ENCODE measurements around the gene JMJD1C. TPM values are rescaled to one million over a fixed set of nuclear protein-coding genes. Genes with fewer than 3 reads are reported as not detected.

Gene JMJD1C
- total and polyA plus RNA-seq, 2 donors (not counting 3 experiments of a cell fraction or from before 2014, with no cell fraction given), result 32.1 to 97.1 TPM

- H2AFZ ChIP-seq (ENCODE audit: low read depth, low read length), result no peak overlapping the region
- DNase-seq (ENCODE audit: low read depth, low spot score) (no peak), FAIRE-seq (no peak)
- dilution Hi-C loops (cut with MboI; ENCODE audit: extremely low pct_ligation_motif_present, low sequenced_read_pairs) (no loop called here), intact Hi-C loops (cut with micrococcal nuclease) (no loop called here)
- peaks cover 0 to 2% of the 10 kb centered on the region in 2 experiments for H3K36me3 ChIP-seq (ENCODE audit: control insufficient read depth in 2 of 2, extremely low read depth in 1 of 2, insufficient read depth in 2 of 2, low read length in 2 of 2)
- BruUV-seq (replicated peaks), result no TSS peak
- peaks cover 96% of the 10 kb centered on the region for H3K79me2 ChIP-seq (ENCODE audit: control insufficient read depth, insufficient read depth, low read length)
- H3K9ac ChIP-seq (replicated peaks; ENCODE audit: extremely low read depth, insufficient read depth, low read length), result no peak overlapping the region
- H3K27ac ChIP-seq (ENCODE audit: insufficient read depth, low read depth, low read length), result no peak overlapping the region
- H3K4me1 ChIP-seq (ENCODE audit: control insufficient read depth, extremely low read depth, insufficient read depth, low read length), result peaks cover 51% of the 10 kb centered on the region
- no peaks in the 10 kb centered on the region for H3K27me3 ChIP-seq (ENCODE audit: control insufficient read depth in 2 of 2, insufficient read depth in 2 of 2, low read length in 2 of 2)
- TF ChIP-seq MYC (IDR thresholded peaks at IDR 0.05; ENCODE audit: low read depth, low read length) (no peak), FOS (IDR thresholded peaks at IDR 0.05; ENCODE audit: borderline replicate concordance, insufficient read depth, low read length) (no peak), EZH2 (IDR thresholded peaks at IDR 0.05; ENCODE audit: borderline replicate concordance, low read depth, low read length, severe bottlenecking) (no peak), POLR2A (IDR thresholded peaks at IDR 0.05; ENCODE audit: low read depth, low read length) (no peak), GATA2 (IDR thresholded peaks at IDR 0.05; ENCODE audit: insufficient read depth, insufficient read length, low read depth, low read length) (no peak), POLR2AphosphoS5 (IDR thresholded peaks at IDR 0.05; ENCODE audit: insufficient read depth, low read depth, low read length) (no peak), JUN (IDR thresholded peaks at IDR 0.05; ENCODE audit: borderline replicate concordance, insufficient read depth, insufficient read length, low read depth) (no peak)
- no peak overlapping the region for H3K4me2 ChIP-seq (ENCODE audit: insufficient read depth, low read length)
- no peak overlapping the region for H3K4me3 ChIP-seq (replicated peaks in 1 of 3; ENCODE audit: insufficient read depth in 1 of 3, low read depth in 1 of 3, low read length in 3 of 3)
- ChIA-PET CTCF (interaction anchor here (1.0 to 1.8 kb wide), 4 partner anchors 10 to 31 kb away, joined by 3 to 7 read pairs (median 3); no protein-coding TSS in a partner anchor), POLR2A (interaction anchor here (0.6 to 1.8 kb wide), 3 partner anchors 10 to 443 kb away, joined by 4 to 7 read pairs (median 4); no protein-coding TSS in a partner anchor)
- no peaks in the 10 kb centered on the region for H3K9me1 ChIP-seq (replicated peaks; ENCODE audit: control insufficient read depth, extremely low read depth, insufficient read depth, low read length)
- no peaks in the 10 kb centered on the region for H3K9me3 ChIP-seq (replicated peaks; ENCODE audit: control insufficient read depth, insufficient read depth, low read length)
- H4K20me1 ChIP-seq (replicated peaks; ENCODE audit: control insufficient read depth, extremely low read depth, insufficient read depth, low read length), result peaks cover 2% of the 10 kb centered on the region
These were observed 219.4 kb downstream of the JMJD1C start for GRCh38 chr10:63246356-63246755.

- Histone ChIP-seq H3K9me3 (replicated peaks; ENCODE audit: control insufficient read depth, insufficient read depth, low read length) (no peaks in the 10 kb centered on the region), H3K9ac (replicated peaks; ENCODE audit: extremely low read depth, insufficient read depth, low read length) (peak overlapping the region; percentile 26), H3K27ac (ENCODE audit: insufficient read depth, low read depth, low read length) (peak overlapping the region; percentile 67), H3K4me3 (replicated peaks in 1 of 3; ENCODE audit: insufficient read depth in 1 of 3, low read depth in 1 of 3, low read length in 3 of 3) (peak overlapping the region in 1 of 3 experiments; percentile 19), H3K9me1 (replicated peaks; ENCODE audit: control insufficient read depth, extremely low read depth, insufficient read depth, low read length) (no peaks in the 10 kb centered on the region), H3K4me2 (ENCODE audit: insufficient read depth, low read length) (peak overlapping the region; percentile 93), H4K20me1 (replicated peaks; ENCODE audit: control insufficient read depth, extremely low read depth, insufficient read depth, low read length) (peaks cover 2% of the 10 kb centered on the region), H3K27me3 (ENCODE audit: control insufficient read depth in 2 of 2, insufficient read depth in 2 of 2, low read length in 2 of 2) (no peaks in the 10 kb centered on the region), H3K36me3 (ENCODE audit: control insufficient read depth in 2 of 2, extremely low read depth in 1 of 2, insufficient read depth in 2 of 2, low read length in 2 of 2) (peaks cover 0 to 2% of the 10 kb centered on the region in 2 experiments), H3K4me1 (ENCODE audit: control insufficient read depth, extremely low read depth, insufficient read depth, low read length) (peaks cover 59% of the 10 kb centered on the region), H3K79me2 (ENCODE audit: control insufficient read depth, insufficient read depth, low read length) (peaks cover 92% of the 10 kb centered on the region), H2AFZ (ENCODE audit: low read depth, low read length) (no peak overlapping the region)
- FAIRE-seq (peak; percentile 47), DNase-seq (ENCODE audit: low read depth, low spot score) (peak; percentile 82)
- ChIA-PET CTCF (interaction anchor here (0.8 to 1.6 kb wide), 5 partner anchors 10 to 75 kb away, joined by 3 to 5 read pairs (median 4); no protein-coding TSS in a partner anchor), POLR2A (interaction anchor here (0.9 kb wide), 1 partner anchor 26 kb away, joined by 3 read pairs; no protein-coding TSS in a partner anchor)
- dilution Hi-C loops (cut with MboI; ENCODE audit: extremely low pct_ligation_motif_present, low sequenced_read_pairs), result no loop called here
- BruUV-seq (replicated peaks), result no TSS peak
- intact Hi-C loops (cut with micrococcal nuclease), result loop anchor here (2.0 kb wide), 1 partner anchor 25 kb away; no protein-coding TSS in a partner anchor
- TF ChIP-seq GATA2 (IDR thresholded peaks at IDR 0.05; ENCODE audit: insufficient read depth, insufficient read length, low read depth, low read length), result peak; percentile 68
- peak; percentile 32 for TF ChIP-seq POLR2A (IDR thresholded peaks at IDR 0.05; ENCODE audit: low read depth, low read length)
- TF ChIP-seq CTCF (IDR thresholded peaks at IDR 0.05; ENCODE audit: extremely low read depth in 1 of 2, insufficient read depth in 1 of 2, low read depth in 1 of 2, low read length in 2 of 2), result no peak
- TF ChIP-seq FOS (IDR thresholded peaks at IDR 0.05; ENCODE audit: borderline replicate concordance, insufficient read depth, low read length), result peak; percentile 64
- TF ChIP-seq, protein P1, sequence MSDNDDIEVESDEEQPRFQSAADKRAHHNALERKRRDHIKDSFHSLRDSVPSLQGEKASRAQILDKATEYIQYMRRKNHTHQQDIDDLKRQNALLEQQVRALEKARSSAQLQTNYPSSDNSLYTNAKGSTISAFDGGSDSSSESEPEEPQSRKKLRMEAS (IDR thresholded peaks at IDR 0.05; ENCODE audit: insufficient read depth, insufficient read length), result no peak
- TF ChIP-seq POLR2AphosphoS5 (IDR thresholded peaks at IDR 0.05; ENCODE audit: insufficient read depth, low read depth, low read length), result peak; percentile 58
- TF ChIP-seq JUN (IDR thresholded peaks at IDR 0.05; ENCODE audit: borderline replicate concordance, insufficient read depth, insufficient read length, low read depth), result peak; percentile 87
- TF ChIP-seq EZH2 (IDR thresholded peaks at IDR 0.05; ENCODE audit: borderline replicate concordance, low read depth, low read length, severe bottlenecking), result no peak
These were observed 223.9 kb downstream of the JMJD1C start for GRCh38 chr10:63241841-63242281.

Data from endothelial cell of umbilical vein (primary cell).